Measurements from ENCODE around the gene LMO2.

Gene LMO2

GRCh38 chr11:33887886-33888285, 4.0 kb downstream of the LMO2 start:
- DNase-seq (ENCODE audit: low spot score), result no peak

- DNase-seq (ENCODE audit: low spot score), result no peak
These were observed 6.4 kb downstream of the LMO2 start for GRCh38 chr11:33885338-33886005.

GRCh38 chr11:33884601-33885000, 7.3 kb downstream of the LMO2 start:
- DNase-seq (ENCODE audit: low spot score), result no peak

GRCh38 chr11:33884035-33884434, 7.8 kb downstream of the LMO2 start:
- DNase-seq (ENCODE audit: low spot score), result no peak

GRCh38 chr11:33881651-33882503, 10.0 kb downstream of the LMO2 start:
- no peak for DNase-seq (ENCODE audit: low spot score)

GRCh38 chr11:33880979-33881378, 10.9 kb downstream of the LMO2 start:
- no peak for DNase-seq (ENCODE audit: low spot score)

GRCh38 chr11:33879375-33879774, 12.5 kb downstream of the LMO2 start:
- no peak for DNase-seq (ENCODE audit: low spot score)

GRCh38 chr11:33877038-33877437, 14.8 kb downstream of the LMO2 start:
- no peak for DNase-seq (ENCODE audit: low spot score)

GRCh38 chr11:33875621-33876294, 16.1 kb downstream of the LMO2 start:
- no peak for DNase-seq (ENCODE audit: low spot score)

GRCh38 chr11:33874910-33875490, 16.9 kb downstream of the LMO2 start:
- no peak for DNase-seq (ENCODE audit: low spot score)

GRCh38 chr11:33874433-33874832, 17.4 kb downstream of the LMO2 start:
- no peak for DNase-seq (ENCODE audit: low spot score)

GRCh38 chr11:33869481-33870422, 22.1 kb downstream of the LMO2 start:
- DNase-seq (ENCODE audit: low spot score), result peak; percentile 28

GRCh38 chr11:33868647-33869461, 23.0 kb downstream of the LMO2 start:
- no peak for DNase-seq (ENCODE audit: low spot score)

GRCh38 chr11:33867996-33868646, 23.8 kb downstream of the LMO2 start:
- no peak for DNase-seq (ENCODE audit: low spot score)

GRCh38 chr11:33867561-33867960, 24.3 kb downstream of the LMO2 start:
- no peak for DNase-seq (ENCODE audit: low spot score)

- no peak for DNase-seq (ENCODE audit: low spot score)
These were observed 24.9 kb downstream of the LMO2 start for GRCh38 chr11:33866936-33867335.

GRCh38 chr11:33864479-33864878, 27.4 kb downstream of the LMO2 start:
- DNase-seq (ENCODE audit: low spot score), result no peak

GRCh38 chr11:33863418-33864172, 28.3 kb downstream of the LMO2 start:
- no peak for DNase-seq (ENCODE audit: low spot score)

GRCh38 chr11:33861941-33862589, 29.8 kb downstream of the LMO2 start:
- no peak for DNase-seq (ENCODE audit: low spot score)

Data from AG08395 (cell line).